NCI-H2081 (cell line): ENCODE results near the gene MET.
"Not testable (repeated sequence)": the region's sequence is repeated elsewhere in the genome, so short reads cannot be mapped to it uniquely, and the experiment has no call there.

Source experiments
- DNase-seq, 2 experiments: peaks; one replicate each; lab custom pipeline; 2025; lab: John Stamatoyannopoulos, UW

MET gene

DNA sequence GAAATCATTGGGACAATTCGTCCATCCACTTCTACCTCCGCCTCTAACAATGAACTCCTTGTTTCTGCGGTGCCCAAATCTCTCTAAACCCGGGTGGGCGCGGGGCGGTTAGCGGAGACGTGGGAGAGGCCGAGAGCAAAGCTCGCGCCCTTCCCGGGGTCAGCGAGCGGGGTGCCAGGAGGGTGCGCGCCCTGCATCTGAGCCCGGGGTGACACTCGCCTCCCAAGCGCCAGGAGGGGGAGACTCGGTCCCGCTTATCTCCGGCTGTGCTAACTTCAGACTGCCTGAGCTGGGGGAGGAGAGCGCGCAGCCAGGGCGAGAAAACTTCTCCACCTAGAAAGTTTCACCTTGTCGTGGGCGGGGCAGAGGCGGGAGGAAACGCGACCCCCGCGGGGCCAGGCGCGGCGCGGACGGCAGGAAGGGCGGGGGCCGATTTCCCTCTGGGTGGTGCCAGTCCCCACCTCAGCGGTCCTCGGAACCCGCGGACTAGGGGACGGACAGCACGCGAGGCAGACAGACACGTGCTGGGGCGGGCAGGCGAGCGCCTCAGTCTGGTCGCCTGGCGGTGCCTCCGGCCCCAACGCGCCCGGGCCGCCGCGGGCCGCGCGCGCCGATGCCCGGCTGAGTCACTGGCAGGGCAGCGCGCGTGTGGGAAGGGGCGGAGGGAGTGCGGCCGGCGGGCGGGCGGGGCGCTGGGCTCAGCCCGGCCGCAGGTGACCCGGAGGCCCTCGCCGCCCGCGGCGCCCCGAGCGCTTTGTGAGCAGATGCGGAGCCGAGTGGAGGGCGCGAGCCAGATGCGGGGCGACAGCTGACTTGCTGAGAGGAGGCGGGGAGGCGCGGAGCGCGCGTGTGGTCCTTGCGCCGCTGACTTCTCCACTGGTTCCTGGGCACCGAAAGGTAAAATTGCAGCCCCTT is at the start of gene MET:
MET (plus strand) TSS at position 516 of the 915 bp plus-strand sequence. CDS start 26,889 bp downstream, outside the sequence.
- peak; percentile 82 to 89 for DNase-seq

DNA sequence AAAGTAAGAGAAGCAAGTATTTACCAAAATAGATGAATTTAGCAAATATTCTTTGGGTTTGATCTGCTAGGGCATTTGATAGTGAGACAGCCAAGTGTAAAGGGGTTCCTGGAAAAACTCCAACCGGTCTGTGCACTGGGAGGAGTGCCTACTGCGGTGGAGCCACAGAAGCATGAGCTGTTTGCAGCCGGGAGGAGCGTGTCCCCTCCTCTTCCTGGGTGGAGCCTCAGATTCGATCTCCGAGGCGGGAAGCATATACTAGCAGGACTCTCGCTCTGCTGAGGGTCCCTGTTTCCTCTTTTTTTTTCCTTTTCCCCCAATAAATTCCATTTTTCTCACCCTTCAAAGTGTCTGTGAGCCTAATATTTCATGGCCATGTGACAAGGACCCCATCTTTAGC is 45.1 kb upstream of the MET start:
- DNase-seq, result no peak

DNA sequence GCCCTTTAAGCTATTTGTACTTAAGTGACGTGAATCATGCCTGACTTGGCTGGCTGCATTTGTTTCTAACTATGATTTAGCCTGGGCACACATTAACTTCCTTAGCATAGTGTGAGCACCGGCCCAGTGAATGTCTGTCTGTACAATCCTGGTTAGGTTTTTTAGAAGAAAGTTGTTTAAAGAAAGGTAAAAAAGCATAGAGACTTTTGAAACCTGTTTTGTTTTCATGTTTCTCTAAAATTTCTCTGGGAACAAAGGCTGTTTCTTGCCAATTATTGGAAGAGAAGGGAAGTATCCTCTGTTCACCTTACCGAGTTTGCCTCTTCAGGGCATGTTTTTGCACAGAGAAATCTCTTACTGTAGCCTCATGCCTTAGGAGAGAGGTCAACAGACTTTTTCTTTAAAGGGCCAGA is 42.9 kb upstream of the MET start:
- no peak for DNase-seq

DNA sequence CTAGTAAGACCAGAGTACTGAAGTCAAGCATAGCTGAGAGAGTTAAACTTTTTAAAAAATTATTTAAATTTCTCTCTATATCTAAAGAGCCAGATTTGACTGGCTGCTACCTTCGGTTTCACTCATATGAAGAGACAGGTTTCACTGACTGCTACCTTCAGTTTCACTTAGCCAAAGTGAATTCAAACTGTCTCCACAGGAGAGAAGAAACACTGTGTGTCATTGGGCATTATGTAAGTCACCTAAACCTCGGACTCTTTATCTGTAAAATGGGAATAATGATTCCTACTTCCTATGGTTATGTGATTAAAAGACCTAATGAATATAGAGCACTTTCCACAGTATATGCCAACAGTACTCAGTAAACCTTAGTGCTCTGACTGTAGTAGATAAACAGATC is 41.6 kb upstream of the MET start:
- no peak for DNase-seq

DNA sequence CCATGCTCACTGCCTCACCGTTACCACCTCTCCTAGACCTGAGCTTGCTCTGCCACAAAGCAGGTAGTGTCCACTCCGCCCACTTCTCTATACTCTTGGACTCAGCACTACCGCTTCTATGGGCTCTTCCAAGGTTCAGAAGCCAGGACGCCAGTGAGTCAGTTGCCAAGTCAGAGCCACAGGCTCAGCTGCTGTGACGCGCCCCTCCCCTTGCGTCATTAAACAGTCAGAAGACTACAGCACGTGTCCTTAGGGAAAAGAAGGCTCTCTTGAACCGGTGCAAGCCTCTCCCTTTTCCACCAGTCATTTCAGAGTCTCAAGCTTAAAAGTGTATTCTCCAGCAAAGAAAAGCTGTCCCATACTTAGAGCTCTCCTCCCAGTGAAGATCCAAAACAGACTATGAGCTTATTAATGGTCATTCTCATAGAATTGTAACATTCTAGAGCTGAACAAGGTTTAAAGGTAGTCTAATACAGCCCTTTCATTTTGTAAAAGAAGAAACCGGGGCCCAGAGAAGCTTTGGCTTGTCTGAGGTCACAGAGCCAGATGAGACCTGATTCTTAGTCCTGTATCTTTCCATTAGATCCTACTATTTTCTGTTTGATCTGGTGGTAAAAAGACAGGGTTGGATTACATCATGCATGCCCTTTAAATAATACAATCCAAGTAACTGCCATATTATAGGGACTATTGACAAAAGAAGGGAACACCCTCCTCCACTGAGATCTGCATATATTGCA is 40.9 kb upstream of the MET start:
- DNase-seq, result no peak

DNA sequence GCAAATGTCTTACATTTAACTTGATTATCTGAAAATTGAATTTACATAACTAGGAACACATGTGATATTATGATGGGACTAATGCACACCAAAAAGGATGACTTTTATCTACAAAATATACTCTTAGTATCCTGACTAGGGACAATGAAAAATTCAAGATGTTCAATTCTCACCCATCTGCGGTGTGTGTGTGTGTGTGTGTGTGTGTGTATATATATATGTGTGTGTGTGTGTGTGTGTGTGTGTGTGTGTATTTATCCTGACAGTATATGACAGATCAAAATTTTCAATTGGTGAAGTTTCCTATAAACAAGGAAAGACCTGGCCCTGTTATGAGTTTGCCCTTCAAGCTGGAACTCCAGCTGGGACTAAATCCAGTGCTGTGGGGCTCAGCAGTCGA is 40.3 kb upstream of the MET start:
- DNase-seq, result no peak

DNA sequence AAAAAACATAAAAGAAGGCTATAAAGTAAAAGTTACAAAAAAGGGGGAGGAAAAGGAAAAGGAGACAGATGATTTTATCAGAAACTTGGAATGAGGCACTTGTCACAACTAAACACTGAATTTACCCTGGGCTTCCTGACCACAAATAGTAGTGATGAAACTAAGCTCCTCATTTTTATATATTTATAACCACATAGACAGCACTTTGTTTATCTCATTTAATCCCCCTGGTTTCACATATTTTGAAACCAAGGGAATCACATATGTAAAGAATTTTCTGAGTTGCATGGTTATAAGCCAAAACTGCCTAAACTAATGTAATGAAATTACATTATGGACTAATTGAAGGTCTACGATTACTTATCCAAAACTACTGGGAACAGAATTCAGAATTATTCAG is 39.6 kb upstream of the MET start:
- no peak for DNase-seq

DNA sequence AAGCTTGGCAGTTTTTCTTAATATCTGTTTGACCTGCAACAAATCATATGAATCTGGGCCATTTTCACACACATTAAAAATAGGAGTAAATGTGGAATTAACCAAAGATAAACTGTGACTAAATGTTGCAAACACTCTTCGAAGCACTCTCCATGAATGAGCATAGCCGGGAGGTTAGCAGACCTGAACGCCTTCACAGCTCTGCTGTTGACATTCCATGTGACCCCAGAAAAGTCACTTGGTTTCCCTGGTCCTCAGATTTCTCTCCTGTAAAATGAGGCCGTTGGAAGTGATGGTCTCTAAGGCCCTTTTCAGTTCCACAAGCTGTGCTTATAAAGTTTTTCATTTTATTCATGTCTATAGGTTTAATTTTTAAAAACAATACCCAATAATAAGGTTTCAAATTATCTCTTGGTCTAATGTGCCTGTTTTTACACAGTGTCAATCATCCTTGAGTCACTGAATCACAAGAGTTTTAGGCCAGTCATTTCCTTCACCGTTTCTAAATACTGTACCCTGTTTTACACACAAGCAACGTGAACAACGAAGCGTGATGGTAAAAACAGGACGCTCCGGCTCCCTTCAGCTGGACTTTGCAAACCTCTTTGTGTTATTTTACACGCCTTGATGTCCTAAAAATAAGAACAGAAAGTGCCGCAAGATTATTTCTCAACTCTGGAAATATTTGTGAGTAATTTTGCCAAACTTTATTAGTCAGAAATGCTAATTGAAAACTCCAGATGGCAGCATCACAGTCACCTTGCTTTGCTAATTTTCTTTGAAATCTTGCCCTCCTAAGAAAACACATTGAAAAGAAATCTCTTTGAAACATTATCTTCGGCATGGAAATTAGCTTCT is 38.6 kb upstream of the MET start:
- no peak for DNase-seq

DNA sequence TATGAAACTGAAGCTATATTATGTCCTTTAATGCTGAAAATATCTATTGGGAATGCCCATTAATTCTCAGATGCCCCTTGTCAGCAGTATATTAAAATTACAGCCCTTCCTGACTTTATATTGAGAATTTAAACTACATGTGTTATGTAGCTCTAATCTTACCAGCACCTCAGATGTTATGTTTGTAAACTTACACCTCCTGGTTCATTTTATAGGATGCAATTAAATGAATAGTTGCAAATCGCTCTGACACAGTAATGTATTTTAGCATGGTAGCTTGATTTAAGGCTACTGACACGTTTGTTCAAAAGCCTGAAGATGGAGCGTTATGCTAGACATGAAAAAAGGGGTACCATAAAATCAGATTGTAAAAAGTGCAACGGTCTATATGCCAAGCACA is 35.0 kb upstream of the MET start:
- DNase-seq, result no peak

DNA sequence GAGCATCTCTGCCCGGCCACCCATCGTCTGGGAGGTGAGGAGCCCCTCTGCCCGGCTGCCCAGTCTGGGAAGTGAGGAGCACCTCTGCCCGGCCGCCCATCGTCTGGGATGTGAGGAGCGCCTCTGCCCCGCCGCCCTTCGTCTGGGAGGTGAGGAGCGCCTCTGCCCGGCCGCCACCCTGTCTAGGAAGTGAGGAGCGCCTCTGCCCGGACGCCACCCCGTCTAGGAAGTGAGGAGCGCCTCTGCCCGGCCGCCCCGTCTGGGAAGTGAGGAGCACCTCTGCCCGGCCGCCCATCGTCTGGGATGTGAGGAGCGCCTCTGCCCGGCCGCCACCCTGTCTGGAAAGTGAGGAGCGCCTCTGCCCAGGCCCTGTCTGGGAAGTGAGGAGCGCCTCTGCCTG is 33.4 kb upstream of the MET start:
- DNase-seq, result not testable (repeated sequence)

DNA sequence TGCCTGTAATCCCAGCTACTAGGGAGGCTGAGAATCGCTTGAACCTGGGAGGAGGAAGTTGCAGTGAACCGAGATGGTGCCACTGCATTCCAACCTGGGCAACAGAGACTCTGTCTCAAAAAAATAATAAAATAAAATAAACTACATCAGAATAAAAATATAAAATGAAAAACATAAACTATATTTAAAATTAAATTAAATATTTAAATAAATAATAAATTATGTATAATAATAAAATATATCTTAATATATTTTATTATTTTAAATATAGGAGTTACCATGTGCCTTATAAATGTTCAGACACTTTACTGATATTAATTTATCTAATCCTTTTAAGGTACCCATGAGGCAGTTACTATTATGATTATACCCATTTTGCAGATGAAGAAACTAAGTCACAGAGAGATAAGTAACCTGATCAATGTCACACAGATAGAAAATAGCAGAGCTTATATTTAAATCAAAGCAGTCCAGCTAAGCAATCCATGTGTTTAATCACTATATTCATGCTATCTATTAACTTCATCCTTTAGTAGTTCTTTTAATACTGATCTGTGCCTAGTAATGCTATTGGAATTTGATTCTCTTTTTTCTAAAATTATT is 30.3 kb upstream of the MET start:
- DNase-seq, result no peak

DNA sequence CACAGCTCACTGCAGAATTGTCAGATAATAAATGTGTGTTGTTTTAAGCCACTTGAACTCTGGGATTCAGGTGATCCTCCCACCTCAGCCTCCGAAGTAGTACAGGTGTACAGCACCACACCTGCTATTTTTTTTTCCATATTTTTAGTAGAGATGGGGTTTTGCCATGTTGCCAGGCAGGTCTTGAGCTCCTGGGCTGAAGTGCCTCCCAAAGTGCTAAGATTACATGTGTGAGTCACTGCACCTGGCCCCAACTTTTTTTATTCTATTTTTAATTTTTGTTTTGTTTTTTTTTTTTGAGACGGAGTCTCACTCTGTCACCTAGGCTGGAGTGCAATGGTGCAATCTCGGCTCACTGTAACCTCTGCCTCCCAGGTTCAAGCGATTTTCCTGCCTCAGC is 28.8 kb upstream of the MET start:
- not testable (repeated sequence) for DNase-seq

DNA sequence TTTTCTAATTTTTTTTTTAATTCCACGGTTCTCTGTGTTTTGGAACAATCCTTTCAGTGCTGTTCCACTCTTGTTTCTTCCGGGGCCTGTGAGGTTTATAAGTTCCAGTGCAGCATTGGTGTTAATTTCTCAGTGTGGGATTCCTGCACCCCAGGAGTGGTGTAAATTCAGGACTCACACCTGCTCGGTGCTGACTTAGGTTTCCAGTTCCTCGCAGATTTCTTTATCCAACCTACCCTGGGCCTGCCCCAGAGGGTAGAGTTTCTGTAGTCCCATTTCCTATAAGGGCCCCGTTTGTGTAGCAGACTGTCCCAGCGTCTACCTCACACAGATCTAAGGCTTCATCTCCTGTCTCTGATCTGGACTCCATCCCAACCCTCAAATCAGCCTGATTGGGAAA is 27.4 kb upstream of the MET start:
- no peak for DNase-seq

DNA sequence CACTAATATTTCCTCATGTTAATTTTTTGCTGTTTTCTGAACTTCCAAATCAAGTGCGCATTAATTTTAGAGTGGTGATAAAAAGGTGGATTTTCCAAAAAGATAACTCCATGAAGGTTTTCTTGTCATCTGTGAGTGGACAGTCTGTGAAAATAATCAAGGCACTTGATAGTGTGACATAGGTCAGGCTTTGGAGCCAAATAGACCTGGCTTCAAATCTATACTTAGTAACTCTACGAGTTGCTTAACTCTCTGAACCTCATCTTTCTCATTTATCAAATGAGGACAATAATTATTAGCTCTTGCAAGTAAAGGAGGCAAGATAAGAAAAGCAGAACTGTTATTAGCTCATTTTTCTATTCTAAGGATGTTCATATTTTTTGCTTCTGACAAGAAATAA is 24.7 kb upstream of the MET start:
- no peak for DNase-seq

DNA sequence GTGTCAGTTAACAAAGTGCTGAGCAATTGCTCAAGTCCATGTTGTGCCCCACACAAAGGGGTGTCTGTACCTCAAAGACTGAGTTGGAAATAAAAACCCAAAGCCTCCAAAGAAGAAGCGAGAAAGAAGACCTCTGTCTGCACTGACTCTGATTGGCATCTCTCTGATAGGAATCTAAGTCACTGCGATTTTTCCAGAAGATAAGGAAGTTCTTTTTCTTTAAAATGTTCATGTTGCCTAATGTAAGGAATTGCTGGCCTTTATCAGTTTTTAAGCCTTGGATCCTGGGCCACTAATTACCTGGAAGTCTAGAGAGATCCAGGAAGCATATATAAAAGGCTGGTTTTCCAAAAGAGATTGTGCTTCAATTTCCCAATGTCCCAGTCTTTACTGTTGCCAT is 24.1 kb upstream of the MET start:
- DNase-seq, result no peak

DNA sequence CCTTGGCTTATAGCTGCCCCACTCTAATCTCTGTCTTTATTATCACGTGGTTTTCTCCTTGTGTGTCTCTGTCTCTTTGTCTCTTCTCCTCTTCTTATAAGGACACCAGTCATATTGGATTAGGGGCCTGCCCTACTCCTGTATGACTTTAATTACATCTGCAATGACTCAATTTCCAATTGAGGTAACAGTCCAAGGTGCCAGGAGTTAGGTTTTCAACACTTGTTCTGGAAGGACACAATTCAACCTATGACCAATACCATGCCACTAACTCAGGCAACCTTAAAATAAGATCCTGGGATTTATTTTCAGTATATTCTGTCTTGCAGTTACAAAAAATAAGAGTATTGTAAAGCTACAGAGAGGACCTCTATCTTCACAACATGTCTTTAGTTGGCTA is 21.6 kb upstream of the MET start:
- DNase-seq, result no peak

DNA sequence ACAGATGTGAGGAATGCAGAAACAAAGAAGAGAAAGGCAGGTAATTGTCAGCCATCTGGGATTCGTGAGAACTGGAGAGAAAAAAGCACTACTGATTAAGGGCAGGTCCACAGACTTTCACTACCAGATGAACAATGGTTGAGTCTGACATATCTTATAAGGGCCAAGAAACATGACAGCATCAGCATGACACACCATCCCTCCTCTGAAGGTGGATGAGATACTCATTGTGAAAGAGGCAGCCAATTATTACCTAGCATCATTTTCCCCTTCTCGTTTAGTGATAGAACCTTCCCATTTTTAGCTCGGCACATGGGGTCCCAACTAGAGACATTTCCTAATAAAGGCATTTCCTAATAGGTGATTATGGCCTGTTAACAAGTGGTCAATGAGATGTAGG is 19.2 kb upstream of the MET start:
- no peak for DNase-seq

DNA sequence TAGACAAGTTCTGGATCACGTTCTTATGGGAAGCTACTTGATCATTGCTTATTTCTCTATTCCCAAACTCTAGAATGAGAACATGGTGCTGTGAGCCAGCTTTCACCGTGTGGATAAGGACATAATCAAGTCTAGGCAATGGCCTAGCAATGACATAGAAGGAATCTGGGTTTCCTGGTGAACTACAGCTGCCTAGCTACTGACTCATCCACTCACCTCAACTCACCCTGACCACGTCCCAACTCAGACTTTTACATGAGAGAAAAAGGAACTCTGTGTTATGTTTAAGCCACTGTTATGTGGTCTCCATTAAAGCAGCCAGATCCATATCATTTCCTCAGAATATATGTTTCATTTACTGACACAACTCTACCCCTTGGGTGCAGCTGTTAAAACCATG is 18.8 kb upstream of the MET start:
- no peak for DNase-seq

DNA sequence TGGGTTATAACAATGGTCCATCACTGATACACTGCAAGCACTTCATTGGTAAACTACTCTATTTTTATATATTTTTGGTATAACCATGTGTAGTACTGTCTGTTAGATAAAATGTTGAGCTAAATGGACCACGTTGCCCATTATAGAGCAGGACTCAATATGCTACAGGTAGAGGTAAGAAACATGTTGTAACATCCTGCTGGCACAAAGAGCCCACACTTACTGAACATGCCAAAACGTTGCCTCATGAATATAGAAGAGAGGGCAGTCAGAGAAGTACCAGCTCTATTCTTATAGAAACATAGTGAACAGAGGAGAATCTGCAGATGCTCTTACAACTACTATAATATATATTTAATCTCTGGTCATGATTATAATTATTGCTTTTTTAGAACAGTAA is 18.4 kb upstream of the MET start:
- DNase-seq, result no peak

DNA sequence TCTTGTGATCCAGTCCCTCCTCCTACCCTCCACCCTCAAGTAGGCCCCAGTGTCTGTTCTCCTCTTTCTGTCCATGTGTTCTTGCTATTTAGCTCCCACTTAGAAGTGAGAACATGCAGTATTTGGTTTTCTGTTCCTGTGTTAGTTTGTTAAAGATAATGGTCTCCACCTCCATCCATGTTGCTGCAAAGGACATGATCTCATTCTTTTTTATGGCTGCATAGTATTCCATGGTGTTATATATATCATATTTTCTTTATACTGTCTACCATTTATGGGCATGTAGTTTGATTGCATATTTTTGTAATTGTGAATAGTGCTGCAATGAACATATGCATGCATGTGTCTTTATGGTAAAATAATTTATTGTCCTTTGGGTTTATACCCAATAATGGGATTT is 12.7 kb upstream of the MET start:
- DNase-seq, result not testable (repeated sequence)

DNA sequence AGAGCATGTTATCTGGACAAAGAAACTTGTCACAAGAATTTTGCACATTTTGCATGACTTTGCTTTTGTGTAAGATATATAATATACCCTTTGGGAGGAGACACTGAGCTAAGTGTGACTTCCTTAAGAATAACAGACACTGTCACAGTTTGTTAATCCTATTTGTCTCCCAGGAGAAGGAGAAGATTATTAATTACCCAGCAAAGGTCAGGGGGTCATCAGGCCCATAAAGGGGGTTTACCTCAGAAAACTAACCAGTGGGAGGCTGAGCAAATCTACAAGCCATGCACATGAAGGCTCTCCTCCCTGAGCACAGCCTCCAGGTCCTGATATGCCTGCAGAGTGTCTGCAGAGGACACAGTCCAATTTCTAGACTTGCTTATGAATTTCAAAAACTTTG is 10.1 kb upstream of the MET start:
- no peak for DNase-seq

DNA sequence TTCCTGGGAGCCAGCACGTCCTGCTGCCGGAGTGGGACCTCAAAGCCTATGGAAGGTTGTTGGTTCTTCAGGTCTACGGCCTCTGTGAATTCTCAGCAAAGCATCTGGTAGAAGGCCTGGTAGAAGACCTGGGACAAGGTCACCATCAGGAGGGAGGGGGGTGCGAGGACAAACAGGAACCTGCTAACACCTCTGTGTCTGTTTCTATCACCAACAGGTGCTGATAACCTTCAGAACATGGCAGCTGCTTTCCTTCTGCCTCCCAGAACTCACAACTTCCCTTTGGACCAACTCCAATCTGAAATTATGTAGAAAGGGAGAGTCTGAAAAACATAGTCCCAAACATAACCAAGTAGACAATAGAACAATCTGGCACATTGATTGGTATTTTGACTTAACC is 8.3 kb upstream of the MET start:
- DNase-seq, result no peak
